SK-N-SH (cell line): Measurements from ENCODE around the gene KLHL7. TPM values are rescaled to one million over a fixed set of nuclear protein-coding genes. Genes with fewer than 3 reads are reported as not detected.

Source experiments
- CTCF ChIA-PET: fragments of 300-600, 350-600 bp; formaldehyde crosslinking; extraction: SDS; loops from one replicate; lab custom pipeline; 2021; lab: Yijun Ruan, JAX
- POLR2A ChIA-PET: fragments of 350-600 bp; sonication (Branson Sonifier 250); formaldehyde crosslinking; extraction: SDS; loops from one replicate; lab custom pipeline; 2020; ENCODE audit warnings: antibody characterized with exemption, inconsistent platforms; lab: Yijun Ruan, JAX
- DNase-seq: peaks from one replicate; pipeline ENCODE4 v3.0.0; 2012
- H2AFZ ChIP-seq: fragments of 200-600 bp; sonication (generic); 2 replicates; pipeline ENCODE4 v1.8.1; 2016; ENCODE audit warnings: antibody characterized with exemption, mild to moderate bottlenecking, low read depth
- H3F3A ChIP-seq: fragments of 200-600 bp; sonication (generic); replicated peaks from 2 replicates; pipeline ENCODE3; 2016; ENCODE audit warnings: antibody characterized with exemption, mild to moderate bottlenecking; ENCODE audit not compliant: insufficient read depth
- H3K27ac ChIP-seq, 2 experiments: fragments of 200-500 bp in 1 of 2; fragments of 200-600 bp in 1 of 2; sonication (Bioruptor generic) in 1 of 2; sonication (generic), shearing (Covaris generic) in 1 of 2; 2 replicates each; pipeline versions ENCODE4 v1.5.1 to v1.6.1; 2014 to 2016; ENCODE audit warnings: low read depth in 2 of 2, inconsistent platforms in 1 of 2, low read length in 1 of 2, mild to moderate bottlenecking in 1 of 2, mixed read lengths in 1 of 2
- H3K27me3 ChIP-seq: fragments of 200-600 bp; sonication (generic), shearing (Covaris generic); 2 replicates; pipeline ENCODE4 v1.6.1; 2016; ENCODE audit warnings: mixed run types; ENCODE audit not compliant: insufficient read depth
- H3K36me3 ChIP-seq, 2 experiments: fragments of 200-500 bp in 1 of 2; fragments of 200-600 bp in 1 of 2; sonication (Bioruptor generic) in 1 of 2; sonication (generic) in 1 of 2; replicated peaks in 1 of 2; 2 replicates each; pipeline versions ENCODE3 to v1.5.1; 2014 to 2016; ENCODE audit warnings: low read length in 1 of 2, mild to moderate bottlenecking in 1 of 2; ENCODE audit not compliant: insufficient read depth in 2 of 2, control insufficient read depth in 1 of 2
- H3K4me1 ChIP-seq, 2 experiments: fragments of 200-500 bp in 1 of 2; fragments of 200-600 bp in 1 of 2; sonication (Bioruptor generic) in 1 of 2; sonication (generic), shearing (Covaris generic) in 1 of 2; 2 replicates each; pipeline versions ENCODE4 v1.5.1 to v1.6.1; 2014 to 2016; ENCODE audit warnings: low read depth in 1 of 2, low read length in 1 of 2, mixed run types in 1 of 2; ENCODE audit not compliant: insufficient read depth in 2 of 2, control insufficient read depth in 1 of 2
- H3K4me2 ChIP-seq: fragments of 200-600 bp; sonication (generic), shearing (Covaris generic); 2 replicates; pipeline ENCODE4 v1.6.1; 2017; ENCODE audit warnings: mixed run types
- H3K4me3 ChIP-seq, 2 experiments: fragments of 200-500 bp in 1 of 2; fragments of 200-600 bp in 1 of 2; sonication (Bioruptor generic) in 1 of 2; sonication (generic), shearing (Covaris generic) in 1 of 2; 2 replicates each; pipeline versions ENCODE4 v1.5.1 to v1.8.1; 2014 to 2016; ENCODE audit warnings: low read depth in 2 of 2, inconsistent platforms in 1 of 2, low read length in 1 of 2, mild to moderate bottlenecking in 1 of 2, mixed read lengths in 1 of 2, moderate library complexity in 1 of 2
- H3K79me2 ChIP-seq: fragments of 200-600 bp; sonication (generic); 2 replicates; pipeline ENCODE4 v1.8.1; 2017; ENCODE audit warnings: mild to moderate bottlenecking; ENCODE audit not compliant: insufficient read depth
- H3K9ac ChIP-seq: fragments of 200-600 bp; sonication (generic); 2 replicates; pipeline ENCODE4 v1.6.1; 2017; ENCODE audit warnings: mixed run types
- H3K9me2 ChIP-seq: fragments of 200-600 bp; sonication (generic); 2 replicates; pipeline ENCODE4 v1.6.1; 2017; ENCODE audit warnings: mixed run types
- H3K9me3 ChIP-seq: fragments of 200-600 bp; sonication (generic); 2 replicates; pipeline ENCODE4 v1.6.1; 2017; ENCODE audit warnings: mixed run types, mild to moderate bottlenecking, moderate library complexity
- H4K20me1 ChIP-seq: fragments of 200-600 bp; sonication (generic); 2 replicates; pipeline ENCODE4 v1.6.1; 2017; ENCODE audit warnings: mild to moderate bottlenecking, mixed run types; ENCODE audit not compliant: insufficient read depth
- CHD2 ChIP-seq: fragments of 150-350 bp; IDR thresholded peaks from 2 replicates; pipeline ENCODE4 v1.6.1; 2018; ENCODE audit warnings: low read length; ENCODE audit not compliant: partially characterized antibody
- CTCF ChIP-seq: fragments of 200-600 bp; sonication (generic); IDR thresholded peaks from 2 replicates; pipeline ENCODE4 v1.6.1; 2017; ENCODE audit warnings: antibody characterized with exemption, mild to moderate bottlenecking, moderate library complexity
- FOXM1 ChIP-seq: IDR thresholded peaks from 2 replicates; pipeline ENCODE4 v1.4.0; 2012; ENCODE audit warnings: low read depth, mild to moderate bottlenecking
- IRF3 ChIP-seq: fragments of 150-350 bp; IDR thresholded peaks from 2 replicates; pipeline ENCODE4 v1.6.1; 2016; ENCODE audit warnings: mild to moderate bottlenecking, low read depth, low read length
- JUND ChIP-seq: IDR thresholded peaks from 2 replicates; pipeline ENCODE4 v1.4.0; 2012
- MEF2A ChIP-seq: IDR thresholded peaks from 2 replicates; pipeline ENCODE4 v1.4.0; 2012; ENCODE audit warnings: low read depth, borderline replicate concordance
- NFIC ChIP-seq: IDR thresholded peaks from 2 replicates; pipeline ENCODE4 v1.4.0; 2012; ENCODE audit warnings: borderline replicate concordance
- NRF1 ChIP-seq: IDR thresholded peaks from 2 replicates; pipeline ENCODE4 v1.6.1; 2012; ENCODE audit warnings: low read depth, mild to moderate bottlenecking, low read length
- PBX3 ChIP-seq: IDR thresholded peaks from 2 replicates; pipeline ENCODE4; 2012
- RAD21 ChIP-seq: IDR thresholded peaks from 2 replicates; pipeline ENCODE4 v1.6.1; 2012; ENCODE audit warnings: mild to moderate bottlenecking, low read length
- RCOR1 ChIP-seq: fragments of 150-350 bp; IDR thresholded peaks from 2 replicates; pipeline ENCODE4 v1.6.1; 2017; ENCODE audit warnings: antibody characterized with exemption, low read length
- SIN3A ChIP-seq: IDR thresholded peaks from 2 replicates; pipeline ENCODE4 v1.6.1; 2012; ENCODE audit warnings: low read depth, mild to moderate bottlenecking, low read length, moderate library complexity, borderline replicate concordance
- SMC3 ChIP-seq: IDR thresholded peaks from 2 replicates; pipeline ENCODE4 v1.6.1; 2012; ENCODE audit warnings: low read depth, low read length, improper control_type of control experiment
- TEAD4 ChIP-seq: IDR thresholded peaks from 2 replicates; pipeline ENCODE4 v1.4.0; 2012; ENCODE audit warnings: mild to moderate bottlenecking, borderline replicate concordance; ENCODE audit not compliant: insufficient read depth
- USF1 ChIP-seq: IDR thresholded peaks from 2 replicates; pipeline ENCODE4 v1.4.0; 2012; ENCODE audit warnings: low read depth, borderline replicate concordance
- YY1 ChIP-seq: IDR thresholded peaks from 2 replicates; pipeline ENCODE4 v1.4.0; 2012; ENCODE audit warnings: low read depth, mild to moderate bottlenecking
- WGBS: methylation state at CpG from one replicate; pipeline ENCODE4 v1.1.6; 2017; ENCODE audit warnings: low lambda C conversion rate; 5-methylcytosine and 5-hydroxymethylcytosine counted together
- polyA plus RNA-seq, 3 experiments: library from polyadenylated mRNA; depleted of rRNA; stranded (reverse); fragments of >200 nt; gene quantifications; 2 replicates each; pipeline ENCODE4 v1.2.3, GENCODE V29; 2012

The KLHL7 gene
- polyA plus RNA-seq, 1 of the 3 experiments (the other 2 are of a cell fraction) = 30.8 TPM

- Histone ChIP-seq H3K9me2 (no peaks in the 10 kb centered on the region), H3K27ac (no peak overlapping the region), H3F3A (no peaks in the 10 kb centered on the region), H4K20me1 (no peaks in the 10 kb centered on the region; the same call in 1 of the 2 replicates), H2AFZ (no peak overlapping the region), H3K4me3 (no peak overlapping the region), H3K27me3 (no peaks in the 10 kb centered on the region), H3K79me2 (peaks cover 25% of the 10 kb centered on the region), H3K9ac (no peak overlapping the region), H3K9me3 (no peaks in the 10 kb centered on the region), H3K4me2 (no peak overlapping the region), H3K4me1 (no peaks in the 10 kb centered on the region), H3K36me3 (peaks cover 31 to 41% of the 10 kb centered on the region in 2 experiments)
- ChIA-PET POLR2A (no interaction called here), CTCF (interaction anchor here (0.9 to 1.9 kb wide), 5 partner anchors 17 to 150 kb away, joined by 3 to 5 read pairs (median 4); partner anchors contain the start of gene KLHL7)
- WGBS = 65% methylated on average over 2 of the region's 2 CpGs
- no peak for DNase-seq
- TF ChIP-seq USF1 (no peak), SIN3A (no peak), TEAD4 (no peak), FOXM1 (no peak), PBX3 (no peak), JUND (no peak), CHD2 (no peak), RAD21 (no peak), SMC3 (no peak), NFIC (no peak), MEF2A (no peak), CTCF (no peak), IRF3 (no peak), RCOR1 (no peak), YY1 (no peak), NRF1 (no peak)
Measured at GRCh38 chr7:23123007-23123406, 17.4 kb downstream of the KLHL7 start.
